CD4-positive, alpha-beta T cell treated with Interleukin-12 subunit alpha and Interleukin-12 subunit beta, for 1 hour (primary cell): Measurements from ENCODE around the gene VEGFD.

Source experiments
- DNase-seq: peaks from one replicate; pipeline ENCODE4 v3.0.0-alpha.2; 2020

The VEGFD gene

DNA sequence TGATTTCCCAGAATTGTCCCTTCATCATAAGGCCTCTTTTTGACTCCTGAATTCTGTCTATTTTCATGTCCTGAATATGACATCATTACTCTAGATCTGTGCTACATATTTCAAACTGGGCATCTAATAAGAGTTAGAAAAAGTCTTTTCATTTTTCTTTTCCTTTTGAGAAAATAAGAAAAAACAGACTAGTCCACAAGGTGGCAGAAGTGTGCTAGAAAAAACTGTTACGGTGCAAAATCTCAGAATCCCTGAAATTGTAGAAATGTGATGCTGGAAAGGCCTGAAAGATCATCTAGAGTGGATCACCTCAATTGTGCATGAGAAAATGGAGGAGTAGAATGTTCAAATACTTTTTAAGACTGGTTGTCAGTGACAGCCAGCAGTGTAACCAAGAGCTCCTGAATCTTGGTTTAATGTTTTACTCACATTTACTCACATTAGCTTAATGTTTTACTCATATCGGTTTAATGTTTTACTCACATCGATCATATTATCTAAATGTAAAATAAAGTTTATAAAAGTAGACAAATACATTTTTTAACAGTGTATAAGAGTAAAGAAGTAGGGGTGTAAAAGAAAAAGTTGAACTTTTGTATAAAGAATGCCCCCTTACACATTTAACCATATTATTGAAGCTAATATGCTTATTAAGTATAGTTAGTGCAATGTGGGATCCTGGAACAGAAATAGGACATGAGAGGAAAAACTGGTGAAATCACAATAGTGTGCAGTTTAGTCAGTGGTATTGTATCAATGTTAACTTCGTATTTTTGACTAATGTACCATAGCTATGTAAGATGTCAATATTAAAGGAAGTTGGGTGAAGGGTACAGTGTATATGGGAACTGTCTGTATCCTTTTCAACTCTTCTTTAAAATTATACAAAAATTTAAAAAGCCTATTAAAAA lies 84.0 kb downstream of the VEGFD start:
- DNase-seq: no peak

- DNase-seq: no peak
Measured at GRCh38 chrX:15298780-15299179, 85.4 kb downstream of the VEGFD start.

- no peak for DNase-seq
Measured at GRCh38 chrX:15298201-15298600, 86.0 kb downstream of the VEGFD start.
